ENCODE data around the gene RETREG1. TPM values are rescaled to one million over a fixed set of nuclear protein-coding genes. Genes with fewer than 3 reads are reported as not detected.

RETREG1 gene
- total and polyA plus RNA-seq, 2 donors (not counting 3 experiments of a cell fraction or from before 2014, with no cell fraction given) = 0.46 TPM; not detected in 1

GRCh38 chr5:16548115-16548514 is 68.7 kb downstream of the RETREG1 start:
- ChIA-PET CTCF (interaction anchor here (1.2 to 4.3 kb wide), 3 partner anchors 10 to 387 kb away, joined by 4 to 31 read pairs (median 17); no protein-coding TSS in a partner anchor), POLR2A (no interaction called here)

DNA sequence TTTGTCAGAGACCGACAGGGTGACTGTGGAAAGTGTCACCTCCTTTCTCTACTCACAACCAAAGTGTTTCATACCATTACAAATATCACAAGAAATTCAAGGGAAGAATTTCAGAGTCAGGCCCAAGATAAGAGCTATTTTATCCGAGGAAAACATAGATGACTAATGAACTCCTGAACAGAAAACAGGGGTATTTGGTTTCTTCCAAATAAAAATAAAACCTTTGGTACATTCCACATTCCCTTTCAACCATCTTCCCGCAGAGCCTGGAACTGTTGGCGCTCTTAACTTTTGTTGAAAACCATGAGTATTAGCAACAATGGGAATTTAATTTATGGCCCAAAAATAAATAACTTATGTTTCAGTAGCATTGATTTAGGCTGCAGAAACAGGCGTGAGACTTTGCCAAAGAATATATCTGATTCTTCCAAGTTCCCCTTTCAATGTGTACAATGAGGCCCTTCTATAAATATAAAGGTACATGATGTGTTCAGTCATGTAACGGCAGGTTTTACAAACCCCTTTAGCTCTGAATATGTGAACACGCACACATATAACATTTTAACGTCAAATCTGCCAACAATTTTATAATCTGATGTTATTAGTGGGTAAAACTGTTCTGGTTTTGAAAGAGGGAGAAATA is 69.5 kb downstream of the RETREG1 start:
- no peaks in the 10 kb centered on the region for H3K4me1 ChIP-seq (ENCODE audit: control insufficient read depth, extremely low read depth, insufficient read depth, low read length)
- H3K27me3 ChIP-seq (ENCODE audit: control insufficient read depth in 2 of 2, insufficient read depth in 2 of 2, low read length in 2 of 2) = peaks cover 4 to 12% of the 10 kb centered on the region in 2 experiments
- TF ChIP-seq JUN (IDR thresholded peaks at IDR 0.05; ENCODE audit: borderline replicate concordance, insufficient read depth, insufficient read length, low read depth) (no peak), FOS (IDR thresholded peaks at IDR 0.05; ENCODE audit: borderline replicate concordance, insufficient read depth, low read length) (no peak), GATA2 (IDR thresholded peaks at IDR 0.05; ENCODE audit: insufficient read depth, insufficient read length, low read depth, low read length) (no peak), POLR2AphosphoS5 (IDR thresholded peaks at IDR 0.05; ENCODE audit: insufficient read depth, low read depth, low read length) (no peak), POLR2A (IDR thresholded peaks at IDR 0.05; ENCODE audit: low read depth, low read length) (no peak), EZH2 (IDR thresholded peaks at IDR 0.05; ENCODE audit: borderline replicate concordance, low read depth, low read length, severe bottlenecking) (no peak), MYC (IDR thresholded peaks at IDR 0.05; ENCODE audit: low read depth, low read length) (no peak)
- TF ChIP-seq, protein P1, sequence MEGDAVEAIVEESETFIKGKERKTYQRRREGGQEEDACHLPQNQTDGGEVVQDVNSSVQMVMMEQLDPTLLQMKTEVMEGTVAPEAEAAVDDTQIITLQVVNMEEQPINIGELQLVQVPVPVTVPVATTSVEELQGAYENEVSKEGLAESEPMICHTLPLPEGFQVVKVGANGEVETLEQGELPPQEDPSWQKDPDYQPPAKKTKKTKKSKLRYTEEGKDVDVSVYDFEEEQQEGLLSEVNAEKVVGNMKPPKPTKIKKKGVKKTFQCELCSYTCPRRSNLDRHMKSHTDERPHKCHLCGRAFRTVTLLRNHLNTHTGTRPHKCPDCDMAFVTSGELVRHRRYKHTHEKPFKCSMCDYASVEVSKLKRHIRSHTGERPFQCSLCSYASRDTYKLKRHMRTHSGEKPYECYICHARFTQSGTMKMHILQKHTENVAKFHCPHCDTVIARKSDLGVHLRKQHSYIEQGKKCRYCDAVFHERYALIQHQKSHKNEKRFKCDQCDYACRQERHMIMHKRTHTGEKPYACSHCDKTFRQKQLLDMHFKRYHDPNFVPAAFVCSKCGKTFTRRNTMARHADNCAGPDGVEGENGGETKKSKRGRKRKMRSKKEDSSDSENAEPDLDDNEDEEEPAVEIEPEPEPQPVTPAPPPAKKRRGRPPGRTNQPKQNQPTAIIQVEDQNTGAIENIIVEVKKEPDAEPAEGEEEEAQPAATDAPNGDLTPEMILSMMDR (IDR thresholded peaks at IDR 0.05; ENCODE audit: extremely low read depth in 1 of 2, insufficient read depth in 1 of 2, low read depth in 1 of 2, low read length in 2 of 2) = no peak
- TF ChIP-seq, protein P2, sequence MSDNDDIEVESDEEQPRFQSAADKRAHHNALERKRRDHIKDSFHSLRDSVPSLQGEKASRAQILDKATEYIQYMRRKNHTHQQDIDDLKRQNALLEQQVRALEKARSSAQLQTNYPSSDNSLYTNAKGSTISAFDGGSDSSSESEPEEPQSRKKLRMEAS (IDR thresholded peaks at IDR 0.05; ENCODE audit: insufficient read depth, insufficient read length) = no peak
- no peak for DNase-seq (ENCODE audit: low read depth, low spot score)
- H3K9me3 ChIP-seq (replicated peaks; ENCODE audit: control insufficient read depth, insufficient read depth, low read length) = no peaks in the 10 kb centered on the region
- no peaks in the 10 kb centered on the region for H4K20me1 ChIP-seq (replicated peaks; ENCODE audit: control insufficient read depth, extremely low read depth, insufficient read depth, low read length)
- no peaks in the 10 kb centered on the region for H3K36me3 ChIP-seq (ENCODE audit: control insufficient read depth in 2 of 2, extremely low read depth in 1 of 2, insufficient read depth in 2 of 2, low read length in 2 of 2)
- no peak overlapping the region for H3K4me3 ChIP-seq (replicated peaks in 1 of 3; ENCODE audit: insufficient read depth in 1 of 3, low read depth in 1 of 3, low read length in 3 of 3)
- H3K4me2 ChIP-seq (ENCODE audit: insufficient read depth, low read length) = no peak overlapping the region
- ChIA-PET CTCF (interaction anchor here (4.3 kb wide), 1 partner anchor 386 kb away, joined by 31 read pairs; no protein-coding TSS in a partner anchor), POLR2A (no interaction called here)
- dilution Hi-C loops (cut with MboI; ENCODE audit: extremely low pct_ligation_motif_present, low sequenced_read_pairs) (no loop called here), intact Hi-C loops (cut with micrococcal nuclease) (loop anchor here (5.0 kb wide), 1 partner anchor 1085 kb away; no protein-coding TSS in a partner anchor)
- no peaks in the 10 kb centered on the region for H3K79me2 ChIP-seq (ENCODE audit: control insufficient read depth, insufficient read depth, low read length)
- FAIRE-seq = no peak
- no peak overlapping the region for H3K9ac ChIP-seq (replicated peaks; ENCODE audit: extremely low read depth, insufficient read depth, low read length)
- H3K9me1 ChIP-seq (replicated peaks; ENCODE audit: control insufficient read depth, extremely low read depth, insufficient read depth, low read length) = no peaks in the 10 kb centered on the region
- no TSS peak for BruUV-seq (replicated peaks)
- H2AFZ ChIP-seq (ENCODE audit: low read depth, low read length) = no peak overlapping the region
- no peak overlapping the region for H3K27ac ChIP-seq (ENCODE audit: insufficient read depth, low read depth, low read length)

More at GRCh38 chr5:16548115-16548514, 68.7 kb downstream of the RETREG1 start:
- Histone ChIP-seq H2AFZ (ENCODE audit: low read depth, low read length) (no peak overlapping the region), H3K79me2 (ENCODE audit: control insufficient read depth, insufficient read depth, low read length) (no peaks in the 10 kb centered on the region), H3K36me3 (ENCODE audit: control insufficient read depth in 2 of 2, extremely low read depth in 1 of 2, insufficient read depth in 2 of 2, low read length in 2 of 2) (no peaks in the 10 kb centered on the region), H3K9me3 (replicated peaks; ENCODE audit: control insufficient read depth, insufficient read depth, low read length) (no peaks in the 10 kb centered on the region), H3K9me1 (replicated peaks; ENCODE audit: control insufficient read depth, extremely low read depth, insufficient read depth, low read length) (no peaks in the 10 kb centered on the region), H3K4me2 (ENCODE audit: insufficient read depth, low read length) (no peak overlapping the region), H3K27me3 (ENCODE audit: control insufficient read depth in 2 of 2, insufficient read depth in 2 of 2, low read length in 2 of 2) (peaks cover 4 to 12% of the 10 kb centered on the region in 2 experiments), H3K4me1 (ENCODE audit: control insufficient read depth, extremely low read depth, insufficient read depth, low read length) (no peaks in the 10 kb centered on the region), H3K4me3 (replicated peaks in 1 of 3; ENCODE audit: insufficient read depth in 1 of 3, low read depth in 1 of 3, low read length in 3 of 3) (no peak overlapping the region), H4K20me1 (replicated peaks; ENCODE audit: control insufficient read depth, extremely low read depth, insufficient read depth, low read length) (no peaks in the 10 kb centered on the region), H3K9ac (replicated peaks; ENCODE audit: extremely low read depth, insufficient read depth, low read length) (no peak overlapping the region), H3K27ac (ENCODE audit: insufficient read depth, low read depth, low read length) (no peak overlapping the region)
- intact Hi-C loops (cut with micrococcal nuclease) = loop anchor here (5.0 kb wide), 1 partner anchor 1086 kb away; no protein-coding TSS in a partner anchor
- FAIRE-seq = no peak
- DNase-seq (ENCODE audit: low read depth, low spot score) = no peak
- BruUV-seq (replicated peaks) = no TSS peak
- dilution Hi-C loops (cut with MboI; ENCODE audit: extremely low pct_ligation_motif_present, low sequenced_read_pairs) = no loop called here
- no peak for TF ChIP-seq FOS (IDR thresholded peaks at IDR 0.05; ENCODE audit: borderline replicate concordance, insufficient read depth, low read length)
- no peak for TF ChIP-seq EZH2 (IDR thresholded peaks at IDR 0.05; ENCODE audit: borderline replicate concordance, low read depth, low read length, severe bottlenecking)
- no peak for TF ChIP-seq POLR2A (IDR thresholded peaks at IDR 0.05; ENCODE audit: low read depth, low read length)
